HepG2 (cell line): ENCODE measurements around the gene INO80B. TPM values are rescaled to one million over a fixed set of nuclear protein-coding genes. Genes with fewer than 3 reads are reported as not detected.

Experiments
- FOXA3 ChIP-seq: IDR thresholded peaks from 2 replicates; pipeline ENCODE4 v1.6.1; 2016; ENCODE audit warnings: missing genetic modification reagents, missing compliant biosample characterization
- HMGXB3 ChIP-seq: sonication (generic); formaldehyde crosslinking; IDR thresholded peaks from 2 replicates; pipeline ENCODE4 v1.4.0; 2020; ENCODE audit warnings: missing genetic modification reagents, borderline replicate concordance
- MEIS1 ChIP-seq: sonication (generic); formaldehyde crosslinking; IDR thresholded peaks from 2 replicates; pipeline ENCODE4 v1.9.0; 2021; ENCODE audit warnings: mild to moderate bottlenecking, missing genetic modification reagents, moderate library complexity, borderline replicate concordance
- NFE2L2 ChIP-seq: fragments of 150-350 bp; IDR thresholded peaks from 2 replicates; pipeline ENCODE4 v1.6.1; 2014; ENCODE audit warnings: low read length
- PAWR ChIP-seq: sonication (generic); formaldehyde crosslinking; IDR thresholded peaks from 2 replicates; pipeline ENCODE4 v1.4.0; 2020; ENCODE audit warnings: missing genetic modification reagents, mild to moderate bottlenecking, borderline replicate concordance
- REST ChIP-seq, 2 experiments: IDR thresholded peaks; 2 replicates each; pipeline ENCODE4 v1.6.1; 2011 to 2012; ENCODE audit warnings: low read length in 2 of 2, borderline replicate concordance in 1 of 2, low read depth in 1 of 2, mild to moderate bottlenecking in 1 of 2, moderate library complexity in 1 of 2
- TIGD3 ChIP-seq: sonication (generic); formaldehyde crosslinking; IDR thresholded peaks from 2 replicates; pipeline ENCODE4 v1.5.1; 2020; ENCODE audit warnings: mild to moderate bottlenecking, missing genetic modification reagents, borderline replicate concordance
- TRIM24 ChIP-seq: sonication (generic); formaldehyde crosslinking; IDR thresholded peaks from 2 replicates; pipeline ENCODE4 v1.8.0; 2022; ENCODE audit warnings: mild to moderate bottlenecking, missing genetic modification reagents
- ZFP36L1 ChIP-seq: sonication (generic); formaldehyde crosslinking; IDR thresholded peaks from 2 replicates; pipeline ENCODE4 v1.8.0; 2022; ENCODE audit warnings: mild to moderate bottlenecking, missing genetic modification reagents, moderate library complexity
- ZNF121 ChIP-seq: sonication (generic); formaldehyde crosslinking; IDR thresholded peaks from 2 replicates; pipeline ENCODE4 v1.5.0; 2020; ENCODE audit warnings: mild to moderate bottlenecking, missing genetic modification reagents
- ZNF280B ChIP-seq: sonication (generic); formaldehyde crosslinking; IDR thresholded peaks from 2 replicates; pipeline ENCODE4 v1.5.0; 2020; ENCODE audit warnings: missing genetic modification reagents, mild to moderate bottlenecking, borderline replicate concordance
- ZNF326 ChIP-seq: sonication (generic); formaldehyde crosslinking; IDR thresholded peaks from 2 replicates; pipeline ENCODE4 v1.4.0; 2020; ENCODE audit warnings: missing genetic modification reagents, borderline replicate concordance
- ZNF747 ChIP-seq: sonication (generic); formaldehyde crosslinking; IDR thresholded peaks from 2 replicates; pipeline ENCODE4 v1.8.1; 2023; ENCODE audit warnings: missing genetic modification reagents, mild to moderate bottlenecking, borderline replicate concordance
- ZSCAN5A ChIP-seq: sonication (generic); formaldehyde crosslinking; IDR thresholded peaks from 2 replicates; pipeline ENCODE4 v1.8.0; 2022; ENCODE audit warnings: mild to moderate bottlenecking, missing genetic modification reagents, borderline replicate concordance
- polyA plus RNA-seq, 8 experiments: library from polyadenylated mRNA; depleted of rRNA in 3 of 8; stranded (reverse) in 7 of 8; unstranded in 1 of 8; fragments of >200 nt; fragmentation: Illumina TruSeq in 4 of 8; extraction: Trizol in 4 of 8; gene quantifications; 2 replicates each; pipeline versions ENCODE4 v1.2.1 to v1.2.3, GENCODE V29; 2011 to 2016; ENCODE audit warnings: low read depth in 4 of 8, missing spikeins in 1 of 8, mixed read lengths in 1 of 8; ENCODE audit not compliant: insufficient read depth in 1 of 8
- total RNA-seq, 5 experiments: library from RNA; depleted of rRNA; stranded (reverse); fragments of >200 nt; fragmentation: Illumina TruSeq; extraction: Trizol; gene quantifications; 2 replicates each; pipeline ENCODE4 v1.2.3, GENCODE V29; 2016; ENCODE audit warnings: low read depth in 1 of 5

INO80B gene
- total and polyA plus RNA-seq, 2 of the 13 experiments (the other 11 are each of a cell fraction or from before 2014, with no cell fraction given) = 6.2 to 14.5 TPM

- TF ChIP-seq REST (IDR thresholded peaks at IDR 0.05; ENCODE audit: borderline replicate concordance in 1 of 2, low read depth in 1 of 2, low read length in 2 of 2) (peak in 1 of 2 experiments; percentile 66; a peak in 1 of 4 replicates), HMGXB3 (CRISPR knock-in tag) (peak; percentile 95), ZNF280B (CRISPR knock-in tag) (peak; percentile 97), ZNF121 (peak; percentile 41), TRIM24 (CRISPR knock-in tag) (no peak), ZSCAN5A (peak; percentile 93; the same call in 1 of the 2 replicates), PAWR (no peak), ZFP36L1 (peak; percentile 91), TIGD3 (CRISPR knock-in tag) (peak; percentile 95), NFE2L2 (no peak), ZNF326 (CRISPR knock-in tag) (peak; percentile 100), MEIS1 (0 out of 2 replicates have a peak, but pooled peaks have one; percentile 95), ZNF747 (CRISPR knock-in tag) (peak; percentile 98), FOXA3 (CRISPR knock-in tag) (peak; percentile 70; the same call in 1 of the 2 replicates)
These were observed 17.4 kb downstream of the INO80B start, which contains the start of gene MRPL53 (continued) for GRCh38 chr2:74472086-74472944.
